SIG-M5 (cell line): ENCODE data around the gene RERE.
"Not testable (repeated sequence)": the region's sequence is repeated elsewhere in the genome, so short reads cannot be mapped to it uniquely, and the experiment has no call there.

ENCODE experiments used
- DNase-seq: peaks from one replicate; lab custom pipeline; 2025; lab: John Stamatoyannopoulos, UW

Gene RERE

DNA sequence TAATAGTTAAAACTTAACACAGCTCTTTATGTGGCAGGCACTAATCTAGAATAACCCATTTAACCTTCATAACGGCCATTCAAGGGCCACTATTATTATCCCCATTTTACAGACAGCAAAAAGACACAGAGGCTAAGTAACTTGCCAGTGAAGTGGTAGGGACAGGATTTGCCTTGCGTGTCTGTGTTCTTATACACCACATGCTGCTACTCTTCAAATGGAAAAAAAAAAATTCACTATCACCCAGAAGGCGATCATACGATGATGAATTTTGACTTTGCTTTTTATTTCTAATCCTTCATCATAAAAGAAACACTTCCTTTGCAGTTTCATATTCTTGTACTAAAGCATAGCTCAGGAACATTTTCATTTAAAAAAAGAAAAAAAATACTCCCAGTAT lies 65.5 kb downstream of the RERE start:
- DNase-seq, result no peak

DNA sequence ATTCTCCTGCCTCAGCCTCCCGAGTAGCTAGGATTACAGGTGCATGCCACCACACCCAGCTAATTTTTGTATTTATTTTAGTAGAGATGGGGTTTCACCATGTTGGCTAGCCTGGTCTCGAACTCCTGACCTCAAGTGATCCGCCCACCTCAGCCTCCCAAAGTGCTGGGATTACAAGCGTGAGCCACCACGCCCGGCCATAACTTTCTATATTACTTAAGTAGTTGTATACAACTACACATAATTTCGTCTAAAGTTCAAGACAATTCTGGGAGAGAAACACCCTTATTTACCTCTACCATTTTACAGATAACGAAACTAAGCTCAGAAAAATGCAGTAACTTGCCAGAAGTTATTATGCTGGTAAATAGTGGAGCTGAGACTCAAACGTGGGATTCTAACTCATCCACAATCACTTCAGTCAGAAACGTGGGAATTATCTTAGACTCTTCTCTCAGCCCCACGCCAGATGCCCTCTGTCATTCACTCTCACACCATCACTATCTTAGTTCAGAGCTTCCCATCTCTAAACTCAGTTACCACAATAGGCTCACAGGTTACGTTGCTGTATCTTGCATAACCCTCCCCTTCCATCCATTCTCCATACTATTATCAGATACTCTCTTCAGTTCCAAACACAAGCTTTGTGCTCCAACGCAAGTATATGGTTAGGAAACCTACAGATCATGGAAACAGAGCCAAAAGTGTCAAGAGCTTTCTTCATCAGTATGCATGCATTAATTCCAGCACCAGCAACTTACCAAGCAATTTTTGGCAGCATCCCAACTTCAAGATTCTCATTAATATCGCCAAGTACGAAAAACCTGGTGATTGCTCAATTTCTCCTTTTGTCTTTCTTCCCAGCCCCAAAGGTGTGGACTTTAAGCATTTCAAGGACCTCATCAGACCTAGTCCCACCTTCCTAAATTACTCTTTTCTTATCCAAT lies 69.3 kb downstream of the RERE start:
- DNase-seq, result no peak

- DNase-seq, result no peak
These were observed 70.9 kb downstream of the RERE start for GRCh38 chr1:8746554-8746953.

DNA sequence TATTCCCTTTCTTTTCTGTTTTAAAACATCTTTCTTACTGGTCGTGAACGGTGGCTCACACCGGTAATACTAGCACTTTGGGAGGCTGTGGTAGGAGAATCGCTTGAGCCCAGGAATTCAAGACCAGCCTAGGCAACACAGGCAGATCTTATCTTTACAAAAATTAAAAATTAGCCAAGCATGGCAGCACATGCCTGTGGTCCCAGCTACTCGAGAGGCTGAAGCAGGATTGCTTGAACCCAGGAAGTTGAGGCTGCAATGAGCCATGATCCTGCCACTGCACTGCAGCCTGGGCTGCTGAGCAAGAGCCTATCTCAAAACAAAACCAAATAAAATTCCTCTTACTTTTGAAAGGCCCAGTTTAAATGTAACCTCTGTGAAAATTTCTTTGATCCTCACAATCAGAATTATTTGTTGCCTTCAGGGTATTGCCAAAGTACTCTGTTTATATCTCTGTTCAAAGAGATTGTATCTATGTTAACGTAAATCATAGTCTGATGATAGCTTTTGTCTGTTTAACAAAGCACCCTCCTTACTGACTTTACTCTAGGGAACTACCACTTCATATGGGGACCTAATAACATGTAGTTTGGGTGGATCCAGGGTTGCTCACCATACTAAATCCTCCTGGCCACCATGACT lies 71.6 kb downstream of the RERE start:
- no peak for DNase-seq

GRCh38 chr1:8745346-8745745 lies 72.1 kb downstream of the RERE start:
- DNase-seq, result no peak

- DNase-seq, result no peak
These were observed 75.2 kb downstream of the RERE start for GRCh38 chr1:8742022-8742924.

GRCh38 chr1:8740034-8740449 lies 77.4 kb downstream of the RERE start:
- DNase-seq, result no peak

DNA sequence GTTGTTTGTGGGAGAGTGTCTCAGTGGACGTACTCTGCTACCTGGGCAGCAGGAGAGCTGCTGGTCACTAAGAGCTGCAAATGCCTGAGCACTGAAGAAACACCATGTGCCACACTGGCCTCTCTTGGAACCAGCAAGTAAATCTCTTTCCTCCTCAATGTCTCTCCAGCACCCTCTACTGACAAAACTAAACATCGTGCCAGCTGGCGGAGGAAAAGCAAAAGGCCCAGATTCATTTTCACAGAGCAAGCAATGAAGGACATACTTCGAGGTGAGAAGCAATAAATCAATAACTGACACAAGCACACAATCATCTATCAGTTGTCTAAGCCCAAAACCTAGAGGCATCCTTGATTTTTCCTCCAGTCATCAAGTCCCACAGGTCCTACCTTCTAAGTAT lies 78.1 kb downstream of the RERE start:
- DNase-seq, result no peak

DNA sequence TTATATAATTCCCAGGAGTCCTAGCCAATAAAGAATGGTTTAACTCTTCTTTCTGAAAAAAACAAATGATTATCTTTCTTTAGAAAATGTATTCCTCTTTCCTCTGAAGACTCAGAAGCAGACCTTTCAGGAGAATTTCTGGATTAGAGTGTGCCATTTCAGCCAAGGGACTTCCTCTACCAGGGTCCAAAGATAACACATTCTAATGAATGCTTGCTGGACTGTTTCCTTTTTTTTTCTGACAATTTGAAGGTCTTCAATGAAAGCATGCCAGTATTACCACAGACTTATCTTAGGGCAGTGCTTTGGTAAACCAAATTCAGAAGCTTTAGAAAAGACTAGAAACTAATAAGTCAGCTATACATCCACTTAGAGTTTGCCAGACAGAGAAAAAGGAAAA lies 80.5 kb downstream of the RERE start:
- DNase-seq, result no peak

DNA sequence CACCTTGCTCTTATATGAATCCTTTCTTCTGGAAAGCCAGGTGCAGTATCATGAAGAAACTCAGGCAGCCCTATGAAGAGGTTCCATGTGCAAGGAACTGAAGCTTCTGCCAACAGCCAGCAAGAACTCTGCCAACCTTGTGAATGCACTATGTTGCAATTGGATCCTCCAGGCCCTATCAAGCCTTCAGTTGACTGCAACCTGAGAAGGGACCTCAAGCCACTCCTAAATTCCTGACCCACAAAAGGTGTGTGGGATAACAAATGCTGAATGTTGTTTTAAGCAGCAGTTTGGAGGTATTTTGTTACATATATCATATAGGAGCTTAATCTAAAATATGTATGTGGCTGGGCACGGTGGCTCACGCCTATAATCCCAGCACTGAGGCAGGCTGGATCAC lies 84.0 kb downstream of the RERE start:
- DNase-seq, result no peak

GRCh38 chr1:8731162-8731561 lies 86.3 kb downstream of the RERE start:
- DNase-seq, result no peak

- DNase-seq, result no peak
These were observed 89.0 kb downstream of the RERE start for GRCh38 chr1:8728464-8728863.

DNA sequence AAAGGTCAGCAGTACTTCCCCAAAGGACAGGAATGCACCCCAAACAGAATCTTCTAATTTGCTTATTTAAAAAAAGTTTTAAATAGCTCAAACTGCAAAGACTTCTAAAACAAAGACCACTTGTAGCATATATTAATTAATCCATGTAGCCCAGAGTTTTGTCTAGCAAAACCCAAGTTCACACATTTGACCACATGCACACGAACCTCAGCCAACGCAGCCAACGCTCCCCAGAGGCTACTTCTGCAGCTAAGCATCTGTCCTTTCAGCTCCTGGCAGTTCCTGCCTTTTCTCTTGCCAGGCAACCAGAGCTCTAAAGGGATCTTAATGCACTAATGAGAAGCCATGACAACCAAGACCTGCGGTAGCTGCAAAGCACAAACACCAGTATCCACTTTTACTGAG lies 89.6 kb downstream of the RERE start:
- DNase-seq, result no peak

GRCh38 chr1:8727316-8727715 lies 90.1 kb downstream of the RERE start:
- DNase-seq, result not testable (repeated sequence)

- DNase-seq, result not testable (repeated sequence)
These were observed 90.6 kb downstream of the RERE start for GRCh38 chr1:8726801-8727186.

GRCh38 chr1:8723010-8723409 lies 94.4 kb downstream of the RERE start:
- no peak for DNase-seq

- no peak for DNase-seq
These were observed 95.1 kb downstream of the RERE start for GRCh38 chr1:8722366-8722765.

DNA sequence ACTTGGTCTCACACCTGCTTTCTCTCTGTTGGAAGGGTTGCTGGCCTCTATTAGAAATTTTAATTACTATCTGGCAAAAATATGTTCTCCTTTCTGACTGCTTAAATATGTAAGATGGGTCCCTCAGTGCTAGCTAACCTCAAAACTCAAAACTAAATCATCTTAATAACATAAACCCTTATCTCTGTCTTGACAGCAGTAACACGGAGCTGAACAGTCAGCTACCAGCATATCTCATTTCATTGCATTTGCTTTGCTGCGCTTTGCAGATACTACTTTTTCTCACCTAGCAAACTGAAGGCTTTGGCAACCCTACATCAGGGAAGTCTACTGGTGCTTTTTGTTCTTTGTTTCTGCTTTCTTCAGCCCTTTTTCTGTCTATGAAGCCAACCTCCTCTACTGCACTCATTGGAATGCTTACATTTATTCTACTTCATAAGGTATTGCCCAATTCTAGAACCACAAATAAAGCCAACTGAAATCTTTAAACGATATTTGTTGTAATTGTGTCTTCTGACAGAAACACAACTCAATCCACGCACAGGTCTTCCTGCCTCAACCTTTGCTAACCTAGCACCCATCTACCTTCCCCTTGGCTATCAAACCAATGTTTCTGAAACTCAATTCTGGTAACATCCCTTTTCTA lies 95.6 kb downstream of the RERE start:
- no peak for DNase-seq

DNA sequence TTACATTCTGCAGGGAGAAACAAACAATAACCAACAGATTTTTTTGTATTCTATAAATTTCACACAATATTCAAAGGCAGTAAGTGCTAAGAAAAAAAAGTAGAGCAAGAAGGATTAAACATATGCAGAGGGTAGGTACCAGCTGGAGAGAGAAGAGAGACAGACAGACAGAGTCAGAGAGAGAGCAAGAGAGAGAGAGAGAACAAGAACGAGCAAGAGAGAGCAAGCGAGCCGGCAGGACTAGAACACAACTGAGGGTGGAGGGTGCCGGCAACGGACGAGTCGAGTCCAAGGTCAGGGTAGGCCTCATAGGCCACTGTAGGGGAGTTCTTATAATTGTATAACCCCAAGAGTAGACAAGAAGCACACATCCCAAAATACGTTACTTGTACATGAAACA lies 97.1 kb downstream of the RERE start:
- no peak for DNase-seq

- DNase-seq, result no peak
These were observed 98.5 kb downstream of the RERE start for GRCh38 chr1:8718850-8719361.

DNA sequence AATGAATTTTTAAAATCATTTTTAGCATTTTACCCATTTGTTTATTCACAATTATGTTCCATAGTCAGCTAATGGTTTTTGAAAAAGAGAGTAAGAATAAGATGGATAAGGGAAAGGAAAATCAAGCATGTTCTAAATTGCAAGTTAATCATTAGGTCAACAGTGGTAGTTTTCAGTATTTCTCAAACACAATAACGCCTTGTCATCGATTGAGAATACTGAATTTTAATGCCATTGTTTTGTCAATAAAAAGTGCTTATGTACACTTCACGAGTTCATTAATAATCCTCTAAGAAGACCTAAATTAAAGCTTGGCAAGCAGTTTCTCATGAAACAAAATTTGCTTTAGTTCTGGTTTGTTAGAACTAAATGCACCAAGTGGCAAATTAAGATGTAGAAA lies 100.3 kb downstream of the RERE start:
- no peak for DNase-seq

DNA sequence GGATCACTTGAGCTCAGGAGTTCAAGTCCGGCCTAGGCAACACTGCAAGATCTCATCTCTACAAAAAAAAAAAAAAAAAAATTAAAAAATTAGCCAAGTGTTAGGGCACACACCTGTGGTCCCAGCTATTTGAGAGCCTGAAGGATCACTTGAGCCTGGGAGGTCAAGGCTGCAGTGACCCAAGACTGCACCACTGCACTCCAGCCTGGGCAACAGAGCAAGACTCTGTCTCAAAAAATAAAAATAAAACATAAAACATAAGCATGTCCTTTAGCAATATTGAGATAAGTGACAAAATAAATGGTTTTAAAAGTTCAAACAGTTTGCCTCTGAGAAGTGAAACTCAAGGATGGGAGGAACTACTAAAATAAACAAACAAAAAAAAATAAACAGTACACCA lies 101.2 kb downstream of the RERE start:
- no peak for DNase-seq
